ENCODE results near the gene ETV3L.

- TF ChIP-seq POLR2A (IDR thresholded peaks at IDR 0.05) (no peak), CTCF (IDR thresholded peaks at IDR 0.05) (no peak)
Measured at GRCh38 chr1:157134442-157134841, 34.8 kb upstream of the ETV3L start.
